ENCODE results near the gene MOB1A. TPM values are rescaled to one million over a fixed set of nuclear protein-coding genes. Genes with fewer than 3 reads are reported as not detected.

Gene MOB1A
- total and polyA plus RNA-seq, 7 donors: 13.6 to 71.2 (median 28.8) TPM

Other genes with a start within 250 kb of the MOB1A start
- 1 to 10 TPM; 1.7 to 4.8 (median 3.9) TPM for gene TET3, start 194.0 kb downstream of the MOB1A start, total RNA-seq
- 10 to 100 TPM in 1 of 3 donors, 1 to 10 TPM in 1, under 1 TPM in 1; 0.56 to 11.2 (median 1.0) TPM for gene TET3, start 194.0 kb downstream of the MOB1A start, polyA plus RNA-seq
- gene BOLA3, start 31.0 kb downstream of the MOB1A start, total RNA-seq: 10 to 100 TPM; 47.7 to 65.9 (median 54.3) TPM
- gene BOLA3, start 31.0 kb downstream of the MOB1A start, polyA plus RNA-seq: 100 to 1,000 TPM in 2 of 3 donors, 10 to 100 TPM in 1; 99.6 to 117 (median 103) TPM
- 10 to 100 TPM; 16.6 to 76.2 (median 61.2) TPM for gene MTHFD2, start 19.7 kb upstream of the MOB1A start, total RNA-seq
- 100 to 1,000 TPM in 1 of 3 donors, 10 to 100 TPM in 2; 52.1 to 112 (median 60.4) TPM for gene MTHFD2, start 19.7 kb upstream of the MOB1A start, polyA plus RNA-seq
- 1 to 10 TPM in 3 of 4 donors, under 1 TPM in 1; 0.57 to 5.7 (median 2.3) TPM for gene SLC4A5, start 164.5 kb upstream of the MOB1A start, total RNA-seq
- under 1 TPM; 0.27 to 0.53 (median 0.42) TPM for gene SLC4A5, start 164.5 kb upstream of the MOB1A start, polyA plus RNA-seq
- 100 to 1,000 TPM in 3 of 4 donors, 10 to 100 TPM in 1; 99.0 to 131 (median 116) TPM for gene DCTN1, start 201.4 kb upstream of the MOB1A start, total RNA-seq
- 10 to 100 TPM; 45.6 to 61.3 (median 52.1) TPM for gene DCTN1, start 201.4 kb upstream of the MOB1A start, polyA plus RNA-seq
- under 1 TPM; 0.15 to 0.46 (median 0.39) TPM for gene C2orf81, start 242.7 kb upstream of the MOB1A start, total RNA-seq
- gene C2orf81, start 242.7 kb upstream of the MOB1A start, polyA plus RNA-seq: under 1 TPM; 0.06 to 0.34 (median 0.23) TPM
- gene WDR54, start 242.9 kb upstream of the MOB1A start, total RNA-seq: 1 to 10 TPM; 1.1 to 1.6 (median 1.4) TPM
- 1 to 10 TPM in 2 of 3 donors, under 1 TPM in 1; 0.52 to 2.4 (median 2.4) TPM for gene WDR54, start 242.9 kb upstream of the MOB1A start, polyA plus RNA-seq